ENCODE results near the gene DBI.
A peak's percentile ranks its signal among the peaks of the same experiment; 100 is the strongest.
"Not testable (repeated sequence)": the region's sequence is repeated elsewhere in the genome, so short reads cannot be mapped to it uniquely, and the experiment has no call there.

The DBI gene

GRCh38 chr2:119366161-119366648 lies 572 bp upstream of the DBI start:
- peak; percentile 33 for DNase-seq

- peak; percentile 45 for DNase-seq
Observed at GRCh38 chr2:119367472-119368099, 809 bp downstream of the DBI start.

GRCh38 chr2:119369845-119370244 lies 3.1 kb downstream of the DBI start:
- DNase-seq = no peak

- no peak for DNase-seq
Observed at GRCh38 chr2:119371111-119371510, 4.3 kb downstream of the DBI start.

GRCh38 chr2:119372778-119373568 lies 6.2 kb downstream of the DBI start:
- no peak for DNase-seq

- DNase-seq = not testable (repeated sequence)
Observed at GRCh38 chr2:119373907-119374745, 7.3 kb downstream of the DBI start.

GRCh38 chr2:119376406-119376805 lies 9.6 kb downstream of the DBI start:
- DNase-seq = not testable (repeated sequence)

GRCh38 chr2:119376810-119377209 lies 10.0 kb downstream of the DBI start:
- DNase-seq = no peak

- no peak for DNase-seq
Observed at GRCh38 chr2:119377294-119377992, 10.7 kb downstream of the DBI start.

GRCh38 chr2:119377993-119378345 lies 11.2 kb downstream of the DBI start:
- no peak for DNase-seq

GRCh38 chr2:119378566-119378965 lies 11.8 kb downstream of the DBI start:
- no peak for DNase-seq

- DNase-seq = no peak
Observed at GRCh38 chr2:119383410-119384140, 16.8 kb downstream of the DBI start.

GRCh38 chr2:119384971-119385370 lies 18.2 kb downstream of the DBI start:
- no peak for DNase-seq

GRCh38 chr2:119385466-119385865 lies 18.7 kb downstream of the DBI start:
- no peak for DNase-seq

GRCh38 chr2:119387381-119388129 lies 20.8 kb downstream of the DBI start:
- DNase-seq = peak; percentile 34

GRCh38 chr2:119389615-119390306 lies 23.0 kb downstream of the DBI start:
- peak; percentile 56 for DNase-seq

- no peak for DNase-seq
Observed at GRCh38 chr2:119393971-119394748, 27.4 kb downstream of the DBI start.

- DNase-seq = no peak
Observed at GRCh38 chr2:119397196-119397595, 30.4 kb downstream of the DBI start.

- no peak for DNase-seq
Observed at GRCh38 chr2:119402106-119402505, 35.3 kb downstream of the DBI start.

All from EL (cell line).